ENCODE measurements around the gene IARS2. TPM values are rescaled to one million over a fixed set of nuclear protein-coding genes. Genes with fewer than 3 reads are reported as not detected.

Gene IARS2
- total and polyA plus RNA-seq, 2 donors (not counting 3 experiments of a cell fraction or from before 2014, with no cell fraction given): 15.5 to 62.8 TPM

GRCh38 chr1:220123066-220123465 lies 29.1 kb downstream of the IARS2 start:
- intact Hi-C loops (cut with micrococcal nuclease): no loop called here
- TF ChIP-seq, protein P1, sequence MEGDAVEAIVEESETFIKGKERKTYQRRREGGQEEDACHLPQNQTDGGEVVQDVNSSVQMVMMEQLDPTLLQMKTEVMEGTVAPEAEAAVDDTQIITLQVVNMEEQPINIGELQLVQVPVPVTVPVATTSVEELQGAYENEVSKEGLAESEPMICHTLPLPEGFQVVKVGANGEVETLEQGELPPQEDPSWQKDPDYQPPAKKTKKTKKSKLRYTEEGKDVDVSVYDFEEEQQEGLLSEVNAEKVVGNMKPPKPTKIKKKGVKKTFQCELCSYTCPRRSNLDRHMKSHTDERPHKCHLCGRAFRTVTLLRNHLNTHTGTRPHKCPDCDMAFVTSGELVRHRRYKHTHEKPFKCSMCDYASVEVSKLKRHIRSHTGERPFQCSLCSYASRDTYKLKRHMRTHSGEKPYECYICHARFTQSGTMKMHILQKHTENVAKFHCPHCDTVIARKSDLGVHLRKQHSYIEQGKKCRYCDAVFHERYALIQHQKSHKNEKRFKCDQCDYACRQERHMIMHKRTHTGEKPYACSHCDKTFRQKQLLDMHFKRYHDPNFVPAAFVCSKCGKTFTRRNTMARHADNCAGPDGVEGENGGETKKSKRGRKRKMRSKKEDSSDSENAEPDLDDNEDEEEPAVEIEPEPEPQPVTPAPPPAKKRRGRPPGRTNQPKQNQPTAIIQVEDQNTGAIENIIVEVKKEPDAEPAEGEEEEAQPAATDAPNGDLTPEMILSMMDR (IDR thresholded peaks at IDR 0.05; ENCODE audit: extremely low read depth in 1 of 2, insufficient read depth in 1 of 2, low read depth in 1 of 2, low read length in 2 of 2): no peak
- no peak for TF ChIP-seq FOS (IDR thresholded peaks at IDR 0.05; ENCODE audit: borderline replicate concordance, insufficient read depth, low read length)
- no peak for TF ChIP-seq EZH2 (IDR thresholded peaks at IDR 0.05; ENCODE audit: borderline replicate concordance, low read depth, low read length, severe bottlenecking)
- TF ChIP-seq POLR2AphosphoS5 (IDR thresholded peaks at IDR 0.05; ENCODE audit: insufficient read depth, low read depth, low read length): no peak
- no peak for TF ChIP-seq JUN (IDR thresholded peaks at IDR 0.05; ENCODE audit: borderline replicate concordance, insufficient read depth, insufficient read length, low read depth)
- TF ChIP-seq POLR2A (IDR thresholded peaks at IDR 0.05; ENCODE audit: low read depth, low read length): no peak
- no peak for TF ChIP-seq GATA2 (IDR thresholded peaks at IDR 0.05; ENCODE audit: insufficient read depth, insufficient read length, low read depth, low read length)
- TF ChIP-seq MYC (IDR thresholded peaks at IDR 0.05; ENCODE audit: low read depth, low read length): no peak
- no peak for TF ChIP-seq MAX (IDR thresholded peaks at IDR 0.05; ENCODE audit: insufficient read depth, insufficient read length)
- Histone ChIP-seq H3K4me2 (ENCODE audit: insufficient read depth, low read length) (no peak overlapping the region), H3K36me3 (ENCODE audit: control insufficient read depth in 2 of 2, extremely low read depth in 1 of 2, insufficient read depth in 2 of 2, low read length in 2 of 2) (peaks cover 4% of the 10 kb centered on the region in 2 experiments), H3K4me3 (replicated peaks in 1 of 3; ENCODE audit: insufficient read depth in 1 of 3, low read depth in 1 of 3, low read length in 3 of 3) (no peak overlapping the region), H3K79me2 (ENCODE audit: control insufficient read depth, insufficient read depth, low read length) (no peaks in the 10 kb centered on the region), H3K9ac (replicated peaks; ENCODE audit: extremely low read depth, insufficient read depth, low read length) (no peak overlapping the region), H4K20me1 (replicated peaks; ENCODE audit: control insufficient read depth, extremely low read depth, insufficient read depth, low read length) (no peaks in the 10 kb centered on the region), H3K4me1 (ENCODE audit: control insufficient read depth, extremely low read depth, insufficient read depth, low read length) (no peaks in the 10 kb centered on the region), H3K27me3 (ENCODE audit: control insufficient read depth in 2 of 2, insufficient read depth in 2 of 2, low read length in 2 of 2) (no peaks in the 10 kb centered on the region), H3K9me1 (replicated peaks; ENCODE audit: control insufficient read depth, extremely low read depth, insufficient read depth, low read length) (no peaks in the 10 kb centered on the region), H3K27ac (ENCODE audit: insufficient read depth, low read depth, low read length) (no peak overlapping the region), H2AFZ (ENCODE audit: low read depth, low read length) (no peak overlapping the region), H3K9me3 (replicated peaks; ENCODE audit: control insufficient read depth, insufficient read depth, low read length) (no peaks in the 10 kb centered on the region)
- no peak for FAIRE-seq
- CTCF ChIA-PET: interaction anchor here (1.1 to 4.6 kb wide), 6 partner anchors 11 to 134 kb away, joined by 5 to 28 read pairs (median 8); partner anchors contain the start of gene BPNT1
- DNase-seq (ENCODE audit: low read depth, low spot score): no peak
- dilution Hi-C loops (cut with MboI; ENCODE audit: extremely low pct_ligation_motif_present, low sequenced_read_pairs): no loop called here
- BruUV-seq (replicated peaks): no TSS peak
- POLR2A ChIA-PET: no interaction called here

All from endothelial cell of umbilical vein (primary cell).